HG03521 (cell line): ENCODE results near the gene CYP2C9.
"Not testable (repeated sequence)": the region's sequence is repeated elsewhere in the genome, so short reads cannot be mapped to it uniquely, and the experiment has no call there.

ENCODE experiments used
- ATAC-seq: cut with Tn5 transposase; IDR thresholded peaks from one replicate; pipeline ENCODE4 v1.9.1; 2021; ENCODE audit warnings: mild to moderate bottlenecking, moderate library complexity; ENCODE audit not compliant: unreplicated experiment

The CYP2C9 gene

DNA sequence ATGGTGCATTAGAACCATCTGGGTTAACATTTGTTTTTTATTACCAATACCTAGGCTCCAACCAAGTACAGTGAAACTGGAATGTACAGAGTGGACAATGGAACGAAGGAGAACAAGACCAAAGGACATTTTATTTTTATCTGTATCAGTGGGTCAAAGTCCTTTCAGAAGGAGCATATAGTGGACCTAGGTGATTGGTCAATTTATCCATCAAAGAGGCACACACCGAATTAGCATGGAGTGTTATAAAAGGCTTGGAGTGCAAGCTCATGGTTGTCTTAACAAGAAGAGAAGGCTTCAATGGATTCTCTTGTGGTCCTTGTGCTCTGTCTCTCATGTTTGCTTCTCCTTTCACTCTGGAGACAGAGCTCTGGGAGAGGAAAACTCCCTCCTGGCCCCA is at the start of gene CYP2C9:
Gene CYP2C9 (plus strand): TSS at position 276 of the 400 bp plus-strand sequence. CDS start 25 bp downstream, at position 301.
- no peak for ATAC-seq

- no peak for ATAC-seq
Observed at GRCh38 chr10:94889123-94889522, 49.3 kb upstream of the CYP2C9 start.

DNA sequence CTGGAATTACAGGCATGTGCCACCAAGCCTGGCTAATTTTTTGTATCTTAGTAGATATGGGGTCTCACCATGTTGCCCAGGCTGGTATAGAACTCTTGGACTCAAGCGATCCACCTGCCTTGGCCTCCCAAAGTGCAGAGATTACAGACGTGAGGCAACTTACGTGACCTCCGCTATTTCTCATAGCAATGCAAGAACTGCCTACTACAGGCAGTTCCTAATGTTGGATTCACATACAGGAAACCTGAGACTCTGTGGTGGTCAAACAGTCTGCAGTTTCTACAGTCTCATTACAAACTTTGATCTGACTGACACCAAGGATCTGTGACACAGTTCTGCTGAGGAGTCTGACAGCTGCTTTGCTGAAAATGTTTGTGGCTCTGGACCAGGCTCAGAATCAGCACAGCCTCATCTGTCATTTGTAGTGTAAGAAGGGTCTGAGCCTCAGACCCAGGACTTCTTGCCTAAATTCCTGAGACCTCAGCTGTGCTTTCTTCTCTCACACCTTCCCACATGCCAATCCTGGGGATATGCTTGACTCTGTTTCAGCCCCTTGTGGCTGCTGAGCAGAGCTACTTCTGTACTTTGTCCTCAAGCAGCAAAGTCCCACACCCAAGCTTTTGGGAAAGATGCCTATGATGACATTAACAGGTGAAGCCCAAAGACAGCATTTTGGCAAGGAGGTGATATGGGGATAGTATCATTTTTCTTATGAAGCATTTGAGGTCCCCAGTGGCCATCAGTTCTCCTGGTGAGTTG is 48.0 kb upstream of the CYP2C9 start:
- ATAC-seq = no peak

DNA sequence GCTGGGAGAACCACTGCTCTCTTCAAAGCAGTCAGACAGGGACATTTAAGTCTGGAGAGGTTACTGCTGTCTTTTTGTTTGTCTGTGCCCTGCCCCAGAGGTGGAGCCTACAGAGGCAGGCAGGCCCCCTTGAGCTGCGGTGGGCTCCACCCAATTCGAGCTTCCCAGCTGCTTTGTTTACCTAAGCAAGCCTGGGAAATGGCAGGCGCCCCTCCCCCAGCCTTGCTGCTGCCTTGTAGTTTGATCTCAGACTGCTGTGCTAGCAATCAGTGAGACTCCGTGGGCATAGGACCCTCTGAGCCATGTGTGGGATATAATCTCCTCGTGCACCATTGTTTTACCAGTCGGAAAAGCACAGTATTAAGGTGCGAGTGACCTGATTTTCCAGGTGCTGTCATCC is 40.0 kb upstream of the CYP2C9 start:
- ATAC-seq = not testable (repeated sequence)

GRCh38 chr10:94902080-94902479 is 36.4 kb upstream of the CYP2C9 start:
- no peak for ATAC-seq

GRCh38 chr10:94902570-94902969 is 35.9 kb upstream of the CYP2C9 start:
- no peak for ATAC-seq

- ATAC-seq = not testable (repeated sequence)
Observed at GRCh38 chr10:94904506-94905148, 33.8 kb upstream of the CYP2C9 start.

DNA sequence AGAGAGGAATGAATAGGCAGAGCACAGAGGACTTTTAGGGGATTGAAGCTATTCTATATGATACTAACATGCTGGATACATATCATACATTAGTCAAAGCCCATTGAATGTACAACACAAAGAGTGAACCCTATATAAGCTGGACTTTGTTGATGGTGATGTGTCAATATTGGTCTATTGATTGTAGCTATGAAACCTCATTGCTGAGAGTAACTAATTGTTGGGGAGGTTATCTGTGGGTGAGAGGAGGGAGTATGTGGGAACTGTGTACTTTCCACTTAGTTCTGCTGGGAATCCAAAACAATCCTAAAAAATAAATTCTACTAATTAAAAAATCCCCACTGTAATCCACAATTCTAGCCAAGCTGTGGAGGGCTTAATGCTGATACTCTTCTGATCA is 22.0 kb upstream of the CYP2C9 start:
- no peak for ATAC-seq

- ATAC-seq = no peak
Observed at GRCh38 chr10:94936721-94937120, 1.7 kb upstream of the CYP2C9 start.

GRCh38 chr10:94943432-94944103 is 5.1 kb downstream of the CYP2C9 start:
- ATAC-seq = not testable (repeated sequence)

DNA sequence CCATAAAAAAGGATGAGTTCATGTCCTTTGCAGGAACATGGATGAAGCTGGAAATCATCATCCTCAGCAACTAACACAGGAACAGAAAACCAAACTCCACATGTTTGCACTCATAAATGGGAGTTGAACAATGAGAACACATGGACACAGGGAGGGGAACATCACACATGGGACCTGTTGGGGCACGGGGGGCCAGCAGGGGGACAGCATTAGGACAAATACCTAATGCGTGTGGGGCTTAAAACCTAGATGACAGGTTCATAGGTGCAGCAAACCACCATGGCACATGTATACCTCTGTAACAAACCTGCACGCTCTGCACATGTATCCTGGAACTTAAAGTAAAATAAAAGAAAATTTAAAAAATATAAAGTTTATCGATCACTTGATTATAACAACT is 7.7 kb downstream of the CYP2C9 start:
- not testable (repeated sequence) for ATAC-seq

DNA sequence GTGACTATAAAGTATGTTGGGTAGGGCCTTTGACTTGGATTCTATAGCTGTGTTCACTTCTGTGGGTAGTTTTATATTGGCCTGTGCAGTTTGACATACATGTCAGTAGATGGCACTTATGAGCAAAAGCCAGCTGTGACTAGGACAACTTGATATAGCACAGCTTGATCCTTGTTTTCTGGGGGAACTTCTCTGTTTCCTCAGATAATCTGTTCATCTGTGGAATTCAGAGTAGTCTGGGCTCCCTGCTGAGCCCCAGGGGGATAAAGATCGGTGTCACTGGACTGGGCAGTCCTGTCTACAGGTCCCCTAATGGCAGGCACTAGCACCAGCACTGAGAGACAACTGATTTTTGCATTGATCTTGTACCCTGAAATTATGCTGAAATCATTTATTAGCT is 25.4 kb downstream of the CYP2C9 start:
- peak; percentile 65 for ATAC-seq

GRCh38 chr10:94983555-94983954 is 45.1 kb downstream of the CYP2C9 start:
- ATAC-seq = no peak

- ATAC-seq = no peak
Observed at GRCh38 chr10:94989192-94989591, 50.7 kb downstream of the CYP2C9 start.

DNA sequence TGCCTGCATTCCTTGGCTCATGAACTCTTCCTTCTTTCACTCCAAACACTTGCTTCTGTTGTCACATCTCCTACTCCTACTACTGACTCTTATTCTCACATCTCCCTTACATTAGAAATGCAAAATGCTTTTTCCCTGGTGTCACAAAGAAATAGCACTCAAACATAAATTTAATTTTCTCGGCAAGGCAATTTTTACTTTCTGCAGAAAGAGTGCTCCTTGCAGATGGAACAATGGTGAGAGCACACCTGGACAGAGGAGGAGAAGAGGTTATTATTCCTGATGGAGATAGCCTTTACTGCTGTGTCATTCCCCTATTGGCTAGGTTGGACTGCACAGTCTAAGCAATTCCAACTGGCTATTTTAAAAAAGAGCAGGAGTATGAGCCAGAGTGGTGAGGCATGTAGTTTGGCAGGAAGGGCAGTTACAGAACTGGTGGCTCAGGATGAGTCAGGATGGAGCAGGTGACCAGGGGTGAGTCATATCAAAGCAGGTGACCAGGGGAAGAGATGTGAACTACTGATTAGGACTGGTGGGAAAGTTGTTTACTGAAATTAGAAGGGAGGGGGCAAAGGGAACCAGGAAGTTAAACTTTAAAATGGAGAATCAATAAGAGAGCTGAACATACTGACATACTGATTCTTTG is 52.9 kb downstream of the CYP2C9 start:
- ATAC-seq = no peak

- ATAC-seq = no peak
Observed at GRCh38 chr10:94992811-94993210, 54.4 kb downstream of the CYP2C9 start.

GRCh38 chr10:94997741-94998174 is 59.3 kb downstream of the CYP2C9 start:
- ATAC-seq = no peak

GRCh38 chr10:95026461-95026860 is 88.0 kb downstream of the CYP2C9 start:
- ATAC-seq = no peak

DNA sequence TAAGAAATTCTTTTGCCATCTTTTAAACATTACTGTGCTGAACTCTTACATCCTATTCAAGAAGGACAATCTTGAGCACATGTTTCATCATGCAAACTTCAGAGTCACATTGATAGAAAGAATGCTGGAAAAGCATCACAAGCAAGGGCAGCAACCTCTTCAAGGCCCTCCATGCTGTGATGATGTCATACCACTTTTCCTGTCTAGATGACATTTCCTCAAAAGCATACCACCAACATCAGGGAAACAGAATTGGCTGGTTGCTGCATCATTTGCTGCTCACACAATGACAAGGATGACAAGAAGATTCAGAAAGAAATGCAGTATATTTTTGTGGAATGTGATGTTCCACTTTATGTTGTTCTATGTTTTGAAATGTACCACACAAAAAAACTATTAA is 93.2 kb downstream of the CYP2C9 start:
- ATAC-seq = no peak

- ATAC-seq = no peak
Observed at GRCh38 chr10:95034401-95034800, 95.9 kb downstream of the CYP2C9 start.
